MM.1S (cell line): ENCODE measurements around the gene KRT84.
"Not testable (repeated sequence)": the region's sequence is repeated elsewhere in the genome, so short reads cannot be mapped to it uniquely, and the experiment has no call there.

Experiments used
- DNase-seq: peaks from one replicate; pipeline ENCODE4 v3.0.0-alpha.2; 2015
- H2AFZ ChIP-seq: fragments of 300-600 bp; sonication (generic); 2 replicates; pipeline ENCODE4 v1.6.0; 2016; ENCODE audit warnings: antibody characterized with exemption, low read length
- H3F3A ChIP-seq: fragments of 300-600 bp; sonication (generic); 2 replicates; pipeline ENCODE4 v1.6.1; 2016; ENCODE audit warnings: mild to moderate bottlenecking, antibody characterized with exemption, low read length, moderate library complexity, mixed read lengths; ENCODE audit not compliant: insufficient read depth
- H3K27ac ChIP-seq: fragments of 300-600 bp; sonication (generic); 2 replicates; pipeline ENCODE4 v1.5.1; 2016; ENCODE audit warnings: mild to moderate bottlenecking, low read length
- H3K27me3 ChIP-seq: fragments of 300-600 bp; sonication (generic); replicated peaks from 2 replicates; pipeline ENCODE4 v1.6.0; 2016; ENCODE audit warnings: low read length; ENCODE audit not compliant: insufficient read depth
- H3K36me3 ChIP-seq: fragments of 300-600 bp; sonication (generic); replicated peaks from 2 replicates; pipeline ENCODE4 v1.6.1; 2016; ENCODE audit warnings: mild to moderate bottlenecking, low read length, mixed read lengths; ENCODE audit not compliant: insufficient read depth
- H3K4me1 ChIP-seq: fragments of 300-600 bp; sonication (generic); 2 replicates; pipeline ENCODE4 v1.6.1; 2016; ENCODE audit warnings: low read length, mixed read lengths
- H3K4me2 ChIP-seq: fragments of 300-600 bp; sonication (generic); 2 replicates; pipeline ENCODE4 v1.6.0; 2016; ENCODE audit warnings: low read depth, low read length
- H3K4me3 ChIP-seq: fragments of 300-600 bp; sonication (generic); 2 replicates; pipeline ENCODE4 v1.5.1; 2016; ENCODE audit warnings: low read length, mixed read lengths
- H3K79me2 ChIP-seq: fragments of 300-600 bp; sonication (generic); 2 replicates; pipeline ENCODE4 v1.6.1; 2016; ENCODE audit warnings: mixed run types, low read length, mixed read lengths
- H3K9ac ChIP-seq: fragments of 300-600 bp; sonication (generic); 2 replicates; pipeline ENCODE4 v1.6.1; 2016; ENCODE audit warnings: low read length, mixed read lengths
- H3K9me2 ChIP-seq: fragments of 300-600 bp; sonication (generic); replicated peaks from 2 replicates; pipeline ENCODE4 v1.6.1; 2016; ENCODE audit warnings: mild to moderate bottlenecking, low read length, mixed read lengths; ENCODE audit not compliant: insufficient read depth
- H3K9me3 ChIP-seq: fragments of 300-600 bp; sonication (generic); replicated peaks from 2 replicates; pipeline ENCODE4 v1.6.1; 2016; ENCODE audit warnings: mild to moderate bottlenecking, low read length, mixed read lengths; ENCODE audit not compliant: insufficient read depth
- H4K20me1 ChIP-seq: fragments of 300-600 bp; sonication (generic); 2 replicates; pipeline ENCODE4 v1.6.1; 2016; ENCODE audit warnings: mild to moderate bottlenecking, low read length, moderate library complexity, mixed read lengths; ENCODE audit not compliant: insufficient read depth
- EZH2 ChIP-seq: fragments of 300-600 bp; sonication (generic); optimal IDR thresholded peaks from 2 replicates; pipeline ENCODE3; 2017; ENCODE audit warnings: low read depth, mild to moderate bottlenecking, antibody characterized with exemption, low read length, mixed read lengths
- EZH2phosphoT487 ChIP-seq: fragments of 300-600 bp; sonication (generic); IDR thresholded peaks from 2 replicates; pipeline ENCODE4 v1.6.1; 2018; ENCODE audit warnings: antibody characterized with exemption, low read length
- TF ChIP-seq, protein P1 (sequence below): fragments of 300-600 bp; sonication (generic); IDR thresholded peaks from 2 replicates; pipeline ENCODE4 v1.5.1; 2016; ENCODE audit warnings: antibody characterized with exemption, low read length, mixed read lengths

The KRT84 gene

DNA sequence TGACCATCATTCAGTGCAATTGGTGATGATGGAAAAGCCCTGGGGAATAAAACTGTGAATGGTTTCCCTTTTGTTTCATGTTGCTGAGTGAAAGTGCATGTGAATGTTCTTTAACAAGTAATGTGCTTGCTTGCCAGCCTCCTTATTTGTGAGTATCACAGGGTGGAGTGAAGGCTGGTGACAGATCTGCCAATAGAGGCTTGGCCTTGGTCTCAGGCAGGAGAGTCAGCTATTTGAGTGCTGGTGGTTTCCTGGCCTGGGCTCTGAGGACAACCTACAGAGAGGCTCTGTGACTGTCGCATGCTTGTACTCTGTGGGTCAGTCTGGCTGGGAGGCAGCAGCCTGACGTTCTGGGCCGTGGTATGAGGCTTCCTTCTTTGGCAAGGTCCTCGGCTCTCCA, 38.9 kb downstream of the KRT84 start:
- Histone ChIP-seq H3K4me2 (no peak overlapping the region), H3K9me3 (no peaks in the 10 kb centered on the region), H3K27ac (no peak overlapping the region)

DNA sequence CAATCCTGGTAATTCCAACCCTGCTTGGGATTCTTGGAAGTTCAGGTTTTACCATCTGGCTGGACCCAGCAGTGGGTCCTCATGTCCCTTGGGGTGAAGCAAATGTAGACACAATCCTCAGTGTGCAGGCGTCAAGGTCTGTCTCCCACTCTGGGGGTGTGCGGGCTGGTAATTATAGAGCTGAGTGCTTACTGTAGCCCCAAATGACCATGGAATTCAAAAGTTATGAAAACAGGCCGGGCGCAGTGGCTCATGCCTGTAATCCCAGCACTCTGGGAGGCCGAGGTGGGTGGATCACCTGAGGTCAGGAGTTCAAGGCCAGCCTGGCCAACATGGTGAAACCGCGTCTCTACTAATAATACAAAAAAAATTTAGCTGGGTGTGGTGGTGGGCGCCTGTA, 40.4 kb downstream of the KRT84 start:
- H3F3A ChIP-seq, H3K9ac ChIP-seq, H3K27ac ChIP-seq, H3K36me3 ChIP-seq, H4K20me1 ChIP-seq, H3K9me3 ChIP-seq, H3K4me1 ChIP-seq, DNase-seq, H3K9me2 ChIP-seq, H3K4me2 ChIP-seq, H2AFZ ChIP-seq, H3K79me2 ChIP-seq, H3K4me3 ChIP-seq: not testable (repeated sequence)
- peaks cover 40% of the 10 kb centered on the region for H3K27me3 ChIP-seq

More for the DNA sequence above, 38.9 kb downstream of the KRT84 start:
- Histone ChIP-seq H3K9me2 (no peaks in the 10 kb centered on the region), H3K9ac (no peak overlapping the region), H3K4me1 (no peaks in the 10 kb centered on the region), H3K4me3 (no peak overlapping the region), H4K20me1 (no peaks in the 10 kb centered on the region), H3K79me2 (no peaks in the 10 kb centered on the region), H3K27me3 (peaks cover 54% of the 10 kb centered on the region), H2AFZ (no peak overlapping the region), H3K36me3 (no peaks in the 10 kb centered on the region), H3F3A (no peaks in the 10 kb centered on the region)
- DNase-seq: peak; percentile 22
- TF ChIP-seq, protein P1, sequence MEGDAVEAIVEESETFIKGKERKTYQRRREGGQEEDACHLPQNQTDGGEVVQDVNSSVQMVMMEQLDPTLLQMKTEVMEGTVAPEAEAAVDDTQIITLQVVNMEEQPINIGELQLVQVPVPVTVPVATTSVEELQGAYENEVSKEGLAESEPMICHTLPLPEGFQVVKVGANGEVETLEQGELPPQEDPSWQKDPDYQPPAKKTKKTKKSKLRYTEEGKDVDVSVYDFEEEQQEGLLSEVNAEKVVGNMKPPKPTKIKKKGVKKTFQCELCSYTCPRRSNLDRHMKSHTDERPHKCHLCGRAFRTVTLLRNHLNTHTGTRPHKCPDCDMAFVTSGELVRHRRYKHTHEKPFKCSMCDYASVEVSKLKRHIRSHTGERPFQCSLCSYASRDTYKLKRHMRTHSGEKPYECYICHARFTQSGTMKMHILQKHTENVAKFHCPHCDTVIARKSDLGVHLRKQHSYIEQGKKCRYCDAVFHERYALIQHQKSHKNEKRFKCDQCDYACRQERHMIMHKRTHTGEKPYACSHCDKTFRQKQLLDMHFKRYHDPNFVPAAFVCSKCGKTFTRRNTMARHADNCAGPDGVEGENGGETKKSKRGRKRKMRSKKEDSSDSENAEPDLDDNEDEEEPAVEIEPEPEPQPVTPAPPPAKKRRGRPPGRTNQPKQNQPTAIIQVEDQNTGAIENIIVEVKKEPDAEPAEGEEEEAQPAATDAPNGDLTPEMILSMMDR: no peak
- no peak for TF ChIP-seq EZH2
- no peak for TF ChIP-seq EZH2phosphoT487

DNA sequence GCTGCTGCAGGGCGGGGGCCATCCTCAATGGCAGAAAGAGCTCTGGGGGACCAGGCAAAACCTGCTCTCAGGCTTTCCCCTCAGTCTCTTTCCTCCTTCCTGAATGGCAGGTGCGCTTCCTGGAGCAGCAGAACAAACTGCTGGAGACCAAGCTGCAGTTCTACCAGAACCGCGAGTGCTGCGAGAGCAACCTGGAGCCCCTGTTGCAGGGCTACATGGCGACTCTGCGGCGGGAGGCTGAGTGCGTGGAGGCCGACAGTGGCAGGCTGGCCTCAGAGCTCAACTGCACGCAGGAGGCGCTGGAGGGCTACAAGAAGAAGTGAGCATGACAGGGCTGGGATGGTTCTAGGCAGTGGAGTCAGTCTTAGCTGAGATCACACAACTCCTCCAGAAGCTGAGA, 41.3 kb downstream of the KRT84 start:
- Histone ChIP-seq H3K9ac (no peak overlapping the region), H3K36me3 (no peaks in the 10 kb centered on the region), H3K9me2 (no peaks in the 10 kb centered on the region), H3F3A (no peaks in the 10 kb centered on the region), H3K27ac (no peak overlapping the region), H3K4me3 (no peak overlapping the region), H3K4me2 (no peak overlapping the region), H4K20me1 (no peaks in the 10 kb centered on the region), H3K79me2 (no peaks in the 10 kb centered on the region), H3K4me1 (no peaks in the 10 kb centered on the region), H3K9me3 (no peaks in the 10 kb centered on the region), H2AFZ (no peak overlapping the region), H3K27me3 (peaks cover 31% of the 10 kb centered on the region)
- no peak for DNase-seq
- TF ChIP-seq, protein P1: no peak
- TF ChIP-seq EZH2 (no peak), EZH2phosphoT487 (no peak)

DNA sequence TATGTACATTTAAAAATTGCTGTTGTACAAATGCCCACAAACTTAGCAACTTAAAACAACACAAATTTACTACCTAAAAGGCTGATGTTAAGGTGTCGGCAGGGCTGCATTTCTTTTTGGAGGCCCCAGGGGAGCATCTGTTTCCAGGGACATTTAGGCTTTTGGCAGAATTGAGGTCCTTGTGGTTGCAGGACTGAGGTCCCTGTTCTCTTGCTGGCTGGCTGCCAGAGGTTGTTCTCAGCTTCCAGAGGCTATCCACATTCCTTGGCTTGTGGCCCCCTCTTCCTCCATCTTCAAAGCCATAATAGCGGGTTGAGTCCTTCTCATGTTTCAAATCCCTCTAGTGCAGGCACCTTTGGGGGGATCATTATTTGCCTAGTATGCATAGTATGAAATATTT, 41.9 kb downstream of the KRT84 start:
- Histone ChIP-seq H3K36me3 (no peaks in the 10 kb centered on the region), H3F3A (no peaks in the 10 kb centered on the region), H3K27me3 (peaks cover 25% of the 10 kb centered on the region), H4K20me1 (no peaks in the 10 kb centered on the region), H3K9me2 (no peaks in the 10 kb centered on the region), H3K4me1 (no peaks in the 10 kb centered on the region), H3K4me2 (no peak overlapping the region), H3K4me3 (no peak overlapping the region), H3K79me2 (no peaks in the 10 kb centered on the region), H3K27ac (no peak overlapping the region), H3K9ac (no peak overlapping the region), H3K9me3 (no peaks in the 10 kb centered on the region), H2AFZ (no peak overlapping the region)
- TF ChIP-seq, protein P1: no peak
- no peak for TF ChIP-seq EZH2phosphoT487
- no peak for TF ChIP-seq EZH2
- no peak for DNase-seq
